Liver (tissue), 9 donors: Measurements from ENCODE around the gene PALD1. TPM values are rescaled to one million over a fixed set of nuclear protein-coding genes. Genes with fewer than 3 reads are reported as not detected.
A peak's percentile ranks its signal among the peaks of the same experiment; 100 is the strongest.

Source experiments
- DNase-seq: peaks from one replicate; pipeline ENCODE4 v3.0.0-alpha.2; 2017; ENCODE audit warnings: low spot score
- H3K27ac ChIP-seq, 2 donors: one replicate each; pipeline ENCODE4 v1.7.0; 2013; ENCODE audit warnings: inconsistent platforms in 2 of 2, low read length in 2 of 2, control low read depth in 1 of 2, low read depth in 1 of 2, mild to moderate bottlenecking in 1 of 2
- H3K27me3 ChIP-seq, 4 donors: one replicate each; pipeline versions ENCODE4 v1.6.1 to v1.7.0; 2013; ENCODE audit warnings: low read length in 3 of 4, inconsistent platforms in 1 of 4, mild to moderate bottlenecking in 1 of 4, moderate library complexity in 1 of 4; ENCODE audit not compliant: control insufficient read depth in 4 of 4, insufficient read depth in 4 of 4
- H3K36me3 ChIP-seq, 4 donors: one replicate each; pipeline versions ENCODE4 v1.6.1 to v1.7.0; 2013; ENCODE audit warnings: low read length in 3 of 4, mild to moderate bottlenecking in 3 of 4, low read depth in 1 of 4, moderate library complexity in 1 of 4; ENCODE audit not compliant: control insufficient read depth in 4 of 4, insufficient read depth in 3 of 4
- H3K4me1 ChIP-seq, 4 donors: one replicate each; pipeline versions ENCODE4 v1.6.1 to v1.7.0; 2013; ENCODE audit warnings: low read length in 3 of 4, mild to moderate bottlenecking in 3 of 4, moderate library complexity in 1 of 4; ENCODE audit not compliant: control insufficient read depth in 4 of 4, insufficient read depth in 4 of 4
- H3K4me3 ChIP-seq, 3 donors: one replicate each; pipeline versions ENCODE4 v1.6.1 to v1.7.0; 2013; ENCODE audit warnings: low read length in 3 of 3, control low read depth in 1 of 3, low read depth in 1 of 3, mild to moderate bottlenecking in 1 of 3
- H3K9ac ChIP-seq, 2 donors: one replicate each; pipeline ENCODE4 v1.7.0; 2013; ENCODE audit warnings: low read length in 2 of 2, mild to moderate bottlenecking in 2 of 2, moderate library complexity in 2 of 2, control low read depth in 1 of 2, low read depth in 1 of 2
- H3K9me3 ChIP-seq, 4 donors: one replicate each; pipeline versions ENCODE4 v1.6.1 to v1.7.0; 2013; ENCODE audit warnings: low read length in 3 of 4; ENCODE audit not compliant: control insufficient read depth in 4 of 4
- EGR1 ChIP-seq, 2 donors: IDR thresholded peaks; 2 replicates each; pipeline ENCODE4 v1.6.1; 2016 to 2018; ENCODE audit warnings: antibody characterized with exemption in 2 of 2, low read depth in 2 of 2
- FOXA1 ChIP-seq: IDR thresholded peaks from 2 replicates; pipeline ENCODE4 v1.6.1; 2016; ENCODE audit warnings: antibody characterized with exemption
- FOXA2 ChIP-seq: IDR thresholded peaks from 2 replicates; pipeline ENCODE4 v1.6.1; 2016; ENCODE audit warnings: antibody characterized with exemption
- GABPA ChIP-seq, 2 donors: IDR thresholded peaks in 1 of 2; conservative IDR thresholded peaks in 1 of 2; 2 replicates each; pipeline ENCODE4 v1.6.1; 2016; ENCODE audit warnings: antibody characterized with exemption in 2 of 2, mild to moderate bottlenecking in 1 of 2, moderate library complexity in 1 of 2
- HNF4A ChIP-seq, 2 donors: conservative IDR thresholded peaks; 2 replicates each; pipeline ENCODE4 v1.6.1; 2016; ENCODE audit warnings: antibody characterized with exemption in 2 of 2, mild to moderate bottlenecking in 2 of 2
- JUND ChIP-seq, 2 donors: IDR thresholded peaks; 2 replicates each; pipeline ENCODE4 v1.6.1; 2016; ENCODE audit warnings: antibody characterized with exemption in 2 of 2
- NR2F2 ChIP-seq: IDR thresholded peaks from 2 replicates; pipeline ENCODE4 v1.6.1; 2016; ENCODE audit warnings: antibody characterized with exemption
- RAD21 ChIP-seq, 2 donors: IDR thresholded peaks; 2 replicates each; pipeline ENCODE4 v1.6.1; 2016; ENCODE audit warnings: antibody characterized with exemption in 2 of 2, mild to moderate bottlenecking in 2 of 2
- TAF1 ChIP-seq: conservative IDR thresholded peaks from 2 replicates; pipeline ENCODE4 v1.6.1; 2016; ENCODE audit warnings: antibody characterized with exemption, mild to moderate bottlenecking
- WGBS: extraction: QIAGEN DNeasy Blood & Tissue Kit; methylation state at CpG from one replicate; pipeline ENCODE4 v1.1.7; 2013; 5-methylcytosine and 5-hydroxymethylcytosine counted together
- polyA plus RNA-seq, 2 donors: library from polyadenylated mRNA; stranded (reverse) in 1 of 2; unstranded in 1 of 2; fragments of 200-250 nt in 1 of 2; fragments of >200 nt in 1 of 2; fragmentation: Nextera tagmentation in 1 of 2; extraction: Ambion mirVana in 1 of 2; gene quantifications; one replicate each; pipeline versions ENCODE4 v1.2.1 to v1.2.3, GENCODE V29; 2013 to 2015
- total RNA-seq, 2 donors: library from RNA; depleted of rRNA; stranded (reverse); fragments of >200 nt; gene quantifications; one replicate each; pipeline ENCODE4 v1.2.3, GENCODE V29; 2014
- TF ChIP-seq, protein P1 (sequence below): fragments of 150-350 bp; IDR thresholded peaks from 2 replicates; pipeline ENCODE4 v1.5.1; 2017; ENCODE audit warnings: improper control_type of control experiment, low read depth, low read length; ENCODE audit not compliant: missing input control
- TF ChIP-seq, protein P2 (sequence below): IDR thresholded peaks from 2 replicates; pipeline ENCODE4 v1.6.1; 2016; ENCODE audit warnings: antibody characterized with exemption
- TF ChIP-seq, protein P3 (sequence below): IDR thresholded peaks from 2 replicates; pipeline ENCODE4 v1.6.1; 2016; ENCODE audit warnings: antibody characterized with exemption
- TF ChIP-seq, protein P4 (sequence below): IDR thresholded peaks from 2 replicates; pipeline ENCODE4 v1.6.1; 2016; ENCODE audit warnings: antibody characterized with exemption
- donor health status: healthy.
- donor health status: healthy.
- donor health status: healthy.
- donor health status: healthy.
- donor health status: healthy.

Gene PALD1
- total and polyA plus RNA-seq, 4 donors, result 0.72 to 4.2 (median 1.4) TPM

DNA sequence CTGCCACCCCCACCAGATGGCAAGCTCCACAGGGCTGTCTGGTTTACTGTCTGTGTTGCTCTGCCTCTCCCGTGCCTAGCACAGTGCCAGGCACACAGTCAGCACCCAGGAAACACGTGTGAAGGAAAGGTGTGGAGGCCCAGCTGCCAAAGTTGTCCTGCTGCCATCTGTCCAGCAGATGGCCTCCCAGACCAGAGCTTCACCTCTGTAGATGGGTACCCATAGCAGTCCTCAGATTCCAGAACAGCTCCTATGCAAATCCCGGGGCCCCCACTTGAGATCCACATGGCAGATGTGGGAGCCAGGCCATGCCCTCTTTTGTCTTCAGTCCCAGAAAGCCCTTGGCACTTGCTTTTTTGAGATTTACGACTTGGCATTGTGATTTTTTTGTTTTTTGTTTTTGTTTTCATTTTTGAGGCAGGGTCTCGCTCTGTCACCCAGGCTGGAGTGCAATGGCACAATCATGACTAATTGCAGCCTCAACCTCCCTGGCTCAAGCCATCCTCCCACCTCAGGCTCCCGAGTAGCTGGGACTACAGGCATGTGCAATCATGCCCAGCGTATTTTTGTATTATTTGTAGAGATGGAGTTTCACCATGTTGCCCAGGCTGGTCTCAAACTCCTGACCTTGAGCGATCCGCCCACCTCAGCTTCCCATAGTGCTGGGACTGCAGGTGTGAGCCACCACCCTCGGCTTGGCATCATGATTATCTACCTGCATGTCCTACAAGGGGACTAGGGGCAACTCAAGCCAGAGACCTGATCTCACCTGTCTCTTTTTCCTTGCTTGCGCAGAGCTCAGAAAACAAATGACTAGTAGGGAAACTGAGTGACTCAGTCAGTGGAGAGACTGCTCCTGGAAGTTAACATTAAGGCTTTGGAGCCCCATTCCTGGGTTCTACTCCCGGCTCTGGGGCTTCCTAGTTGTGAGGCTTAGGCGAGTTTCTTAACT lies 16.9 kb upstream of the PALD1 start:
- H3K36me3 ChIP-seq, result no peaks in the 10 kb centered on the region
- TF ChIP-seq TAF1 (no peak), HNF4A (conservative IDR thresholded peaks at IDR 0.05) (no peak), RAD21 (IDR thresholded peaks at IDR 0.05) (peak; percentile 84 to 92), JUND (IDR thresholded peaks at IDR 0.05) (no peak), FOXA2 (no peak)
- TF ChIP-seq, protein P1, sequence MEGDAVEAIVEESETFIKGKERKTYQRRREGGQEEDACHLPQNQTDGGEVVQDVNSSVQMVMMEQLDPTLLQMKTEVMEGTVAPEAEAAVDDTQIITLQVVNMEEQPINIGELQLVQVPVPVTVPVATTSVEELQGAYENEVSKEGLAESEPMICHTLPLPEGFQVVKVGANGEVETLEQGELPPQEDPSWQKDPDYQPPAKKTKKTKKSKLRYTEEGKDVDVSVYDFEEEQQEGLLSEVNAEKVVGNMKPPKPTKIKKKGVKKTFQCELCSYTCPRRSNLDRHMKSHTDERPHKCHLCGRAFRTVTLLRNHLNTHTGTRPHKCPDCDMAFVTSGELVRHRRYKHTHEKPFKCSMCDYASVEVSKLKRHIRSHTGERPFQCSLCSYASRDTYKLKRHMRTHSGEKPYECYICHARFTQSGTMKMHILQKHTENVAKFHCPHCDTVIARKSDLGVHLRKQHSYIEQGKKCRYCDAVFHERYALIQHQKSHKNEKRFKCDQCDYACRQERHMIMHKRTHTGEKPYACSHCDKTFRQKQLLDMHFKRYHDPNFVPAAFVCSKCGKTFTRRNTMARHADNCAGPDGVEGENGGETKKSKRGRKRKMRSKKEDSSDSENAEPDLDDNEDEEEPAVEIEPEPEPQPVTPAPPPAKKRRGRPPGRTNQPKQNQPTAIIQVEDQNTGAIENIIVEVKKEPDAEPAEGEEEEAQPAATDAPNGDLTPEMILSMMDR, result peak; percentile 78
- H3K27me3 ChIP-seq, result peaks cover 0 to 4% (median under 1%) of the 10 kb centered on the region in 4 donors
- H3K27ac ChIP-seq, result no peak overlapping the region
- no peak for DNase-seq
- no peak overlapping the region for H3K9ac ChIP-seq
- H3K9me3 ChIP-seq, result no peaks in the 10 kb centered on the region
- H3K4me1 ChIP-seq, result peaks cover 5 to 8% (median 7%) of the 10 kb centered on the region in 4 donors
- 47% methylated on average over 13 of the region's 13 CpGs for WGBS
- H3K4me3 ChIP-seq, result no peak overlapping the region

DNA sequence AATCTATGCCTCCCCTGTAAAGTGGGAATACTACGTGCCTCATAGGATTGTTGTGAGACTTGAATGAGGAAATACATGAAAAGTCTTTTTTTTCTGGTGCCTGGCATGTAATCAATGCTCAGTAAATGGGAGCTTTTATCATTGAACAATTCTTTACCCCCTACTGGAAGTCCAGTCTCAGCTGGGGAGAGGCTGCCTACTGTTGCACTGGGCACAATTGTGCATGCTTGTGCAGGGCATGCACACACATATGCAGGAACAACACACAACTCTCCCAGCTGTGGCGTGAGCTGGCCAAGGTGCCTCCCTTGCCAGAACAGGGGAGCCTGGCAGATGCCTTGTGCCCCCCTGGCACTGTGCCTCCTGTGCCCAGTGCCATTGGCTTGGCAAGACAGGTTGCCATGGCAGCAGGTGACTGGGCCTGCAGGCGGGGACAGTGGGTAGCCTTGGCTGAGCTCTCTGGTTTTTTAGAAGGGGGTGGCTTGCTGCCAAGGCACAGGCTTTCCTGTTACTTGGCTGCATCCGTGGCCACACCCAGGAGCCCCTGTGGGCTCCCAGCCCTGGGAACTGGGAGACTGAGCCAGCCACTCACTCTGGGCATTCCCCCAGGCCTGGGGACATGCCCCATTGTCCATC lies 16.1 kb upstream of the PALD1 start:
- Histone ChIP-seq H3K9me3 (no peaks in the 10 kb centered on the region), H3K4me1 (peaks cover 5 to 8% (median 7%) of the 10 kb centered on the region in 4 donors), H3K4me3 (no peak overlapping the region), H3K27ac (no peak overlapping the region), H3K27me3 (peaks cover 0 to 3% (median under 1%) of the 10 kb centered on the region in 4 donors), H3K9ac (no peak overlapping the region), H3K36me3 (no peaks in the 10 kb centered on the region)
- DNase-seq, result no peak
- TF ChIP-seq TAF1 (no peak), HNF4A (conservative IDR thresholded peaks at IDR 0.05) (no peak), NR2F2 (no peak), GABPA (IDR thresholded peaks at IDR 0.05 in 1 of 2, conservative IDR thresholded peaks at IDR 0.05 in 1 of 2) (no peak), RAD21 (IDR thresholded peaks at IDR 0.05) (no peak), FOXA2 (no peak), FOXA1 (no peak), EGR1 (IDR thresholded peaks at IDR 0.05; ENCODE audit: low read depth in 2 of 2) (no peak)
- TF ChIP-seq, protein P2, sequence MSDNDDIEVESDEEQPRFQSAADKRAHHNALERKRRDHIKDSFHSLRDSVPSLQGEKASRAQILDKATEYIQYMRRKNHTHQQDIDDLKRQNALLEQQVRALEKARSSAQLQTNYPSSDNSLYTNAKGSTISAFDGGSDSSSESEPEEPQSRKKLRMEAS, result no peak
- TF ChIP-seq, protein P3, sequence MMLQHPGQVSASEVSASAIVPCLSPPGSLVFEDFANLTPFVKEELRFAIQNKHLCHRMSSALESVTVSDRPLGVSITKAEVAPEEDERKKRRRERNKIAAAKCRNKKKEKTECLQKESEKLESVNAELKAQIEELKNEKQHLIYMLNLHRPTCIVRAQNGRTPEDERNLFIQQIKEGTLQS, result no peak
- TF ChIP-seq, protein P4, sequence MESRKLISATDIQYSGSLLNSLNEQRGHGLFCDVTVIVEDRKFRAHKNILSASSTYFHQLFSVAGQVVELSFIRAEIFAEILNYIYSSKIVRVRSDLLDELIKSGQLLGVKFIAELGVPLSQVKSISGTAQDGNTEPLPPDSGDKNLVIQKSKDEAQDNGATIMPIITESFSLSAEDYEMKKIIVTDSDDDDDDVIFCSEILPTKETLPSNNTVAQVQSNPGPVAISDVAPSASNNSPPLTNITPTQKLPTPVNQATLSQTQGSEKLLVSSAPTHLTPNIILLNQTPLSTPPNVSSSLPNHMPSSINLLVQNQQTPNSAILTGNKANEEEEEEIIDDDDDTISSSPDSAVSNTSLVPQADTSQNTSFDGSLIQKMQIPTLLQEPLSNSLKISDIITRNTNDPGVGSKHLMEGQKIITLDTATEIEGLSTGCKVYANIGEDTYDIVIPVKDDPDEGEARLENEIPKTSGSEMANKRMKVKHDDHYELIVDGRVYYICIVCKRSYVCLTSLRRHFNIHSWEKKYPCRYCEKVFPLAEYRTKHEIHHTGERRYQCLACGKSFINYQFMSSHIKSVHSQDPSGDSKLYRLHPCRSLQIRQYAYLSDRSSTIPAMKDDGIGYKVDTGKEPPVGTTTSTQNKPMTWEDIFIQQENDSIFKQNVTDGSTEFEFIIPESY, result no peak
- WGBS, result 45% methylated on average over 4 of the region's 4 CpGs
